ENCODE results near the gene FBN3.

FBN3 gene

DNA sequence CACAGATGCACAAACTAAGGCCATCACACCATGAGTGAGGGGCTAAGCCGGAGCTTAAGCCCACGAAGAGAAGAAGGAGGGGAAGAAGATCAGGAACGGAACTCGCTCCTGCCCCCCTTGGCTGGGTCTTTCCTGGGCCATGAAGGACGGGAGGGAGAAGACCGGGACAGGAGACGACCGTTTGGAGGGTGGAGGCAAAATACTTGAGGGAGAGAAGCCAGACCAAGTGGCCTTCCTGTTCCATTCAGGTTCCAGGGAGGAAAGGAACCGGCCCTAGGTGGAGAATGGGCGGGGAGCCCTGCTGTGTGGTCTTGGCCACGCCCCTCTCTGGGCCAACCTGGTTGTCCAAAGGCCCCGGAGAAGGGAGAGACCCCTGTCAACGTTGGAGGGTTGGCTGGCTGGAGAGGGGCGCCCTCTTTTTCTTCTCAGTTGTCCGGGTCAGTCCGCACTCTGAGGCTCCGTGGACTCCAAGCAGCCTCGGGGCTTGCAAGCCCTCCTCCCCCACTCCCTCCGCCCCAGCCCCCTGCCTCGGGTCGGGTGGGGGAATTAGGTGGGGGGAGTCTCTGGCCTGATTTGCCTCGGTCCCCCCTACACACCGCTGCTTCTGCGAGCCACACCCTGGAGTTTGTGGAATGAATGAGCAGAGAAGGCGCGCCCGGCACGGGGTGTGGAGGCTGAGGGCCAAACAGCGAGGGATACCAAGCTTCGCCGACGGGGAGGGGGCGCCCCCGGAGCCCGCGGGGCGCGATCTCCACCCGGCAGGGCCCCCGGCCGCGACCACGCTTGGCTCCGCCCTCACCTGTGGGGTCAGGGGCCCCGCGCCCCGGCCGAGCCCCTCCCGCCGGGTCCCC lies 757 bp downstream of the FBN3 start:
- DNase-seq (ENCODE audit: low read depth in 2 of 3, low spot score in 1 of 3), result no peak

DNA sequence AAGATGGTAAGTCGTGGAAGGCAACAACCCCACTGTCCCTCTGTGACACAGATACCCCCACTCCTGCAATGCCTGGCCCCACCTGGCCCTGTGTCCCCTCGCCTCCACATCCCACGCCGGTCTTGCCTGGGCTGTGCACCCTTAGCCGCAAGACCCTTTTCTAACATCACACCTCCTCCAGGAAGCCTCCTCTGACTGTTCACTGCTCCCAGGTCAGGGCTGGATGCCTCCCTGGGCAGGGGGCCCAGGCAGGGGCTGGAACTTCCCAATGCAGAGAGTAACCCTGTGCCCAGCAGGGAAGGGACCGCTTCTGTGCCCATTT lies 1.3 kb downstream of the FBN3 start:
- DNase-seq (ENCODE audit: low read depth in 2 of 3, low spot score in 1 of 3), result no peak

DNA sequence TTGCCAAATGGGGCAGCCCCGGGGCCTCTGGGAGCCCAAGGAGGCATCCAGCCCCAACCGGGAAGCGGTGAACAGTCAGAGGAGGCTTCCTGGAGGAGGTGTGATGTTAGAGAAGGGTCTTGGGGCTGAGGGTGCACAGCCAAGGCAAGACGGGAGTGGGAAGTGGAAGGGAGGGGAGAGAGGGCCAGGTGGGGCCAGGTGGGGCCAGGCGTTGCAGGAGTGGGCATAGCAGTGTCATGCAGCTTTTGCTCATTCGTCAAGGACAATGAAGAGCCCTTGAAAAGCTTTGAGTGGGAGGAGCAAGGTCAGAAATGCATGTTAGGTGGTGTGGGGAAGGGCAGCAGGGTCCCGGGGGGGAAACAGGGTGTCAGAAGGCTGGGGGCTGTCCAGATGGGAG lies 1.8 kb downstream of the FBN3 start:
- no peak for DNase-seq (ENCODE audit: low read depth in 2 of 3, low spot score in 1 of 3)

DNA sequence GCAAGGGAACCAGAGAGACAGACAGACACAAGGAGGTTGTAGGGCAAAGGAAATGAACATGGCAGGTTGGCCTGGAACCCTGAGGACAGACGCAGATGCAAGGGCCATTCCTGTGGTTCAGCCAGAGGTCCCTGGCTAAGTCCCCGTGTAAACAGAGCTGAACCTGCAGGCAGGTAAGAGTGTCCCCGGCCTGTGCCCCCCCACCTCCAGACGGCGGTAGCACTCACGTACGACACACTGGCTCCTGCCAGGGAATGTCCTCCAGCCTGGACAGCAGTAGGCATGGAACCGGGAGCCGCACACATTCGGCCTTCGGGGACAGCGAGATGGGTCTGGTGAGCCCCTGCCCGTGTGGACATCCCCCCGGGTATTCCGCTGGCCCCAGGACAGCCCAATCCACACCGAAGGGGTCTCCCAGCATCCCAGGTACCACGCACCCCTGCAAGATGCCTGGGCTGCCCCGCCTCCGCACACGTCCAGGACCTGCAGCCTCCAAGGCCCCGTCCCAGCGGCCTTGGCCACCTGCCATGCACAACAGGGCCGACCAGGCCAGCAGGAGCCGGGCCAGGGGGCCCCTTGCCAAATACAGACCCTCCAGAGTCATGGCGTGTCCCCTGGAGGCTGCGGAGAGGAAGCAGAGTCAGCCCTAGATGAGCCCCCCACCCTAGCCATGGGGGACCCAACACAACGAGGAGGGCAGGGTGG lies 2.4 kb downstream of the FBN3 start:
- no peak for DNase-seq (ENCODE audit: low read depth in 2 of 3, low spot score in 1 of 3)

DNA sequence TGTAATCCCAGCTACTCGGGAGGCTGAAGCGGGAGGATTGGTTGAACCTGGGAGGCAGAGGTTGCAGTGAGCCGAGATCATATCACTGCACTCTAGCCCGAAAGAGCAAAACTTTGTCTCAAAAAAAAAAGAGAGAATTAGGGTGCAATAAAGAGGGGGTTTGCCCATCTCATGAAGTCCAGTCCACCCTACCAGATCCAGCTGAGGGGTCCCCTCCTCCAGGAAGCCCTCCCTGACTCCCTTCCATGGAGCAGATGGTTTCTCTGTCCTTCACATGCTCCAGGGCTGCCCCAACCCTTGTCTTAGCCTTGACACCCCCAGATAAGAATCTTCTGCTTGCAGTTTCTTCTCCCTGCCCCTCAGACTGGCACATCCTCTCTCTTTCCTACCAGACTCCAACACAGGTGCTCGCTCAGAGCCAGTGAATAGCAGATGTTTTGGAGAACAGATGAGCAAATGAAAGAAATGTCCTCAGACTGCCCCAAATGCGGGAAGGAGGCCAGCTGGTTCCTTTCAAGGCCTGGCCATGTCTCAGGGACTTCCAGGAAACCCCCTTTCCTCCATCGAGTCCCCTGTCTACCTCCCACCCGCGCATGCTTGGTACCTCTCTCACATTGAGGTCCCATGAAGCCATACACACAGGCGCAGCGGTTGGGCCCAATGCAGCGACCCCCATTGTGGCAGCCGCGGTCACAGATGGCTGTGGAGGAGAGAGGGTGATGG lies 5.0 kb downstream of the FBN3 start:
- DNase-seq (ENCODE audit: low read depth in 2 of 3, low spot score in 1 of 3), result no peak

DNA sequence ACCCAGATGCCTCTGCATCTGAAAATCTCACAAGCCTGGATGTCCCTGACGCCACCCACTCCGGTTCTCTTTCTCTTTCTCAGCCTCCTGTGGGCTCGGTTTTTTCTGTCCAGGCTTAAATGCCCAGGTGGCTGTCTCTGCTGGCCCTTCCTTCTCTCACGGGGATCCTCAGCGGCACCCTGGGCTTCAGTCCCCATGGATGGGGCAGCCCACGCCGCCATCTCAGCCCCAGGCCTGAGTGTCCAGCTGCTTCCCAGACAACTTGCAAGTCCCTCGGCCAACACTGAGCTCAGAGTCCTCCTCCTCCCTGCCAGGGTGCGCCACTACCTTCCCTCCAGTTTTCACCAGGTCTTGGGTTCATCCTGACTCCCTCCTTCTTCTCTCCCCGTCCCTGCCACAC lies 6.4 kb downstream of the FBN3 start:
- no peak for DNase-seq (ENCODE audit: low read depth in 2 of 3, low spot score in 1 of 3)

DNA sequence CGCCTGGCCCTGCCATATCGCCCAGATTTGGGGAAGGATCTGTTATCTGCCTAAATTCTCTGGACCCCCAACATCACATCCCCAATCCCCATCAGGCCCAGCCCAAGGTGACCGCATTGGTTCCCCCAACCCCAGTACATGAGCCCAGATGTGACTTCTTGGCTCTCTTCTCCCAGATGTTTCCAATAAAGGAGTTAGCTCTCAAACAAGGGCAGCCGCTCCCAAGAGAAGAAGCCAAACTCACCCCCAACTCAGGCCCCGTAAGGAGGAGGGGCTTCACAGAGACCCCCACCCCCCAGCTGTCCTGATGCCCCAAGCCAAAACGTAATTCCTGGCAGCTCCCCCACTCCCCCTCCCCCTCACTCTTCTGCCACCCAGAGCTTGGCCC lies 6.9 kb downstream of the FBN3 start:
- DNase-seq (ENCODE audit: low read depth in 2 of 3, low spot score in 1 of 3), result no peak

DNA sequence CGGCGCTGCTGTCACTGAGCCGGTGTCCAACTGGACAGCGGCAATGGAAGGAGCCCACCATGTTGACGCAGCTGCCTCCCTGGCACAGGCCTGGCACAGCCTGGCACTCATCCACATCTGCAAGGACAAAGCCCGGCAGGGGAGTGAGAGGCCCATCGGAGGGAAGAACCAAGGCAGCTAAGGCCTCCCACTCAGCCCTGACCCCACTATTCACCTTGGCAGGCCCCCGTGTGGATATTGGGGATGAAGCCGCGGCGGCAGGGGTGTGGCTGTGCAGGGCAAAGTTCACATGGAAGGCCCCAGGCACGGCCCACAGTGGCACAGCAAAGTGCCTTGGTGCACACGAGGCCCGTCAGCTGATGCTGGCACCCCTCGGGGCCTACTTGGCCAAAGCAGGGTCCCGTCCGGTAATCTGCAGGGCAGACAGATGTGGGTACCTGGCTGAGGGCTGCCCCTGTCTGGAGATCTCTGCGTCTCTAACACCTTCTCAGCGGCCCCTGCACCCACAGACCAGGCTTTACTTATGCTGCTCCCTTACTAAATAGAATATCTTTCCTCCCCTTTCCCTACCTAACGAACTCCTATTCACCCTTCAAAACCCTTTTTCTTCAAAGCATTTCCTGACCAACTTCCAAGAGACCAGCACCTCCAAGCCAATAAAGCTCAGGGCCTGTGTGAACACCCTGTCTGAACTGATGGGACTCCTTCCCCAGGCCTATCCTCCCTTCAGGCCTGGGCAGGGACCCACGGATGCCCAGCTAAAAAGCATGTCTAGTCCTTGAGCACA lies 7.5 kb downstream of the FBN3 start:
- DNase-seq (ENCODE audit: low read depth in 2 of 3, low spot score in 1 of 3), result no peak

DNA sequence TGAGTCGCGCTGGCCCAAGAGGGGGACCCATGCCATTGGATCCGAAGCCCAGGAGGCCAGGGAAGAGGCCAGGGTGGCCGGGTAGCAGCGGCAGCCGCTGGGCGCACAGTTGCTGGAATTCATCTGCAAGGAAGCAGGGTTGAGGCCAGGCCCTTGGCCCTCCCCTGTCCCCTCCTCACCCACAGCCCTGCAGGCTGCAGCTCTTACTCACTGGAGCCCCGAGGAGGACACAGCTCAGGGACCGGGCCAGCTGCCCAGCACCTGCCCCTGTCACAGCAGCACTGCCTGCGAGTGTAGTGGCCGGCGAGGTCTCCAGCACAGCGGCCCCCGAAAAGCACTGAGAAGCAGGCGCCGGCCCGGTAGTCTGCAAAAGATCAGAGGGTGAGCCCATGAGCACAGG lies 11.2 kb downstream of the FBN3 start:
- no peak for DNase-seq (ENCODE audit: low read depth in 2 of 3, low spot score in 1 of 3)

DNA sequence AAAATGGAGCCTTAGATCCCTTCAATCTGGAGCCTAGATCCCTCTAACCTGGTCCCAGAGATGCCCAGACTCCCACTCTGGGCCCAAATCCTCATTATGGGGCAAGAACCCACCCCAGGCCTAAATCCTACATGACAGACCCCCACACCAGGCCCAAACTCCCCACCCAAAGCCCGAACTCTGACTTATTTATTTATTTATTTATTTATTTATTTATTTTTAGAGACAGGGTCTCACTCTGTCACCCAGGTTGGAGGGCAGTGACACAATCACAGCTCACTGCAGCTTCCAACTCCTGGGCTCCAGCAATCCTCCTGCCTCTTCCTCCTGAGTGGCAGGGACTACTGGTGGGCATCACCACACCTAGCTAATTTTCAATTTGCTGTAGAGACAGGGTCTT lies 12.0 kb downstream of the FBN3 start:
- no peak for DNase-seq (ENCODE audit: low read depth in 2 of 3, low spot score in 1 of 3)

DNA sequence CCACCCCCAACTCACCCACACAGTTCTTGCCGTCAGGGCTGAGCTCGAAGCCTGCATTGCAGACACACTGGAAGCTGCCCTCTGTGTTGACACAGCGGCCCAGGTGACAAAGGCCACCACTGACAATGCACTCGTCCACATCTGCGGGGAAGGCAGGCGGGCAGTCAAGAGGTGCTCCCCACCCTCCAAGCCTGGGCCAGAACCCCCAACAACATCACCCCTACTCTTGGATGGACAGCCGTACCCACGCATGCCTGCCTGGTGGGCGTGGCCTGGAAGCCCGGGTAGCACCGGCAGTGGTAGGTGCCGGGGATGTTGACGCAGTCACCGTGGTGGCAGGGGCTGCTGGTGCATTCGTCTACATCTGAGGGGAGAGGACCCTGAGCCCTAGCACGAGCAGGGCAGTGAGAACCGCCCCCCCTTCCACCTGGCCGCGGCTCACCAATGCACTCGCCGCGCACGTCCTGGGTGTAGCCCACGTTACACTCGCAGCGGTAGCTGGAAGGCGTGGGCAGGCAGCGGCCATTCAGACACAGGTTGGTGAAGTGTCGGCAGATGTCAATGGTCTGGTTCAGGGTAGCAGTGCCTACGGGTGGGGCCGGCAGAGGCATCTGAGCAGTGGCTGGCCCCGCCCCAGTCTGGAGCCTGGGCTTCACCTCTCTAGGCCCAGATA lies 13.3 kb downstream of the FBN3 start:
- no peak for DNase-seq (ENCODE audit: low read depth in 2 of 3, low spot score in 1 of 3)

DNA sequence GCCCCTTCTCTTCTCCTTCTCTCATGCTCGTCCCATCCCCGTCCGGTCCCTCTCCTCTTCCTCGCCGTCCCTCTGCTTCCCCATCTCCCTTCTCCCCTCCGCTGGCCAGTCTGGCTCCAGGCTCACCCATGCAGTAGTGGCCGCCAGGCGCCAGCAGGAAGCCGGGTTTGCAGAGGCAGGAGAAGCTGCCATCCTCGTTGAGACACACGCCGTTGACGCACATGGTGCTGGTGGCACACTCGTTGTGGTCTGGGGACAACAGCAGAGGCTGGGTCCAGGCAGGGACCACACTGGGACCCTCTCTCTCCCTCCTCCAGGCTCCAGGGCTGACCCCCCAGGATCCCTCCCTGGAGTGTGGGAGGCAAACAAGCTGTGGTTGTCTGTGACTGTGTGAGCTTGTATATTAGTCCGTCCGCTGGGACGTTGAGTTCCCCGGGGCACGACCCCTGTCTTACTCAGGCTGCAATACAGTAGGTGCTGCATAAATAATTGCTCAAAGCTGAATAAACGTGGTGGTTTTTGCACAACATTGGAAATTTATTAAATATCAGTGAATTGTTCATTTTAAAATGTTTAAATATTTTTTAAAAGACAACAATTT lies 16.4 kb downstream of the FBN3 start:
- no peak for DNase-seq (ENCODE audit: low read depth in 2 of 3, low spot score in 1 of 3)

DNA sequence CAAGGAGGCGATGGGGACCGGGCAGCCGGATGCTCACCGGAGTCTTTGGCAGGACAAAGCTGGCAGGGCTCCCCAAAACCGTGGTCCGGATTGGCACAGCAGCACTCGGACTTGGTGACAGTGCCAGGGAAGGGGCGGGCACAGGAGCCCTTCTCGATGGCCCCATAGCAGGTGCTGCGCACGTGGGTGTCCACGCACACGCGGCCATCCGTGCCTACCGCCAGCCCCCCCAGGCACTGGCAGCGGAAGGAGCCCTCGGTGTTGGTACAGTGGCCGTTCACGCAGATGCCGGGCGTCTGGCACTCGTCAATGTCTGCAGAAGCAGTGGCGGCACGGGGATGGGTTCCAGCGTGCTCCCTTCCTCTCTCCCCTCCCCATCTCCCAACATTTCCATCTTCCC lies 17.9 kb downstream of the FBN3 start:
- no peak for DNase-seq (ENCODE audit: low read depth in 2 of 3, low spot score in 1 of 3)

DNA sequence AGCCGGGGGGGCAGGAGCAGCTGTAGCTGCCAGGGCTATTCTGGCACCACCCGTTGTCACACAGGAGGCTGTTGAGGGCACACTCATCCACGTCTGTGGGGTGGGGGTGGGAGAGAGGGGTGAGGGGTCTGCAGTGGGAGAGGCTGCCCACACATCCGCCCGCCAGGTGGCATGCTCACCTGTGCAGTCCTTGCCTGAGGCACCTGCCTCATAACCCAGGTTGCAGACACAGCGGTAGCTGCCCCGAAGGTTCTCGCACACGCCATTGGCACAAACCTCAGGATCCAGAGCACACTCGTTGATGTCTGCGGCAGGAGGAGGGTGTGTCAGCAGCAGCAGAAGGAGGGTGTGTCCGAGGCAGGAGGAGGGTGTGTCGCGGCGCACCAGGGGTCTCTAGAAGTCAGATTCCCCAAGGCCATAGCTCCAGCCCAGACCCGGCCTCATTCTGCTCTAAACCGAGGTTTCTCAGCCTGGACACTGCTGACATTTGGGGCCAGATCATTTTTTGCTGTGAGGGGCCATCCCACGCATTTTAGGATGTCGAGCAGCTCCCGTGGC lies 20.3 kb downstream of the FBN3 start:
- no peak for DNase-seq (ENCODE audit: low read depth in 2 of 3, low spot score in 1 of 3)

DNA sequence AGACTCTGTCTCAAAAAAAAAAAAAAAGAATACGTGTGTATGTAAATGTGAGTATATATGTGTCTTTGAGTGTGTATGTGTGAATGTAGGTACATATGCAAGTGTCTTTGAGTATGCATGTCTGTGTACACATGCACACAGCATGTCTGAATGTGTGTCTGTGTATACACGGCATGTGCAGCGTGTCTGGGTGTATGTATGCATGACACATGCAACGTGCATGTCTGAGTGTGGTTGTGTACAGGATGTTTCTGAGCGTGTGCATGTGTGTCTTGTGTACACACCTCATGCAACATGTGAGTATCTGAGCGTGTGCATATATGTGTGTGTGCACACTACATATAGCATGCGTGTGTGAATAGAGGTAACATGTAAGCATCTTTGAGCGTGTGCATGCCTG lies 20.8 kb downstream of the FBN3 start:
- DNase-seq (ENCODE audit: low read depth in 2 of 3, low spot score in 1 of 3), result no peak

DNA sequence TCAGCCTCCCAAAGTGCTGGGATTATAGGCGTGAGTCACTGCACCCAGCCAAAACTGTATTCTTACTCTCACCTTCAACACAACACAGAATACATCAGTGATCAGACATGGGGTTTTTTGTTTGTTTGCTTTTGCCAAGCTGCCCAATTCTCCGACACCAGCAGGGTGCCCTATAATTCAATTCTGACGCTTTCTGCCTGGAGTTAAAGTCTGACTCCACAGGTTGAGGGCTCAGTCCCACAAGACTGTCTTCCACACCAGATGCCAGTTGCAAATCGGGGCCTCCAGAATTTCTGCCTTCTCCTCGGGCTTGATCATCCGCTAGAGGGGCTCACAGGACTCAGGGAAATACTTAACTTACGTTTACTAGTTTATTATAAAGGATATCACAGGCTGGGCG lies 22.1 kb downstream of the FBN3 start:
- DNase-seq (ENCODE audit: low read depth in 2 of 3, low spot score in 1 of 3), result no peak

DNA sequence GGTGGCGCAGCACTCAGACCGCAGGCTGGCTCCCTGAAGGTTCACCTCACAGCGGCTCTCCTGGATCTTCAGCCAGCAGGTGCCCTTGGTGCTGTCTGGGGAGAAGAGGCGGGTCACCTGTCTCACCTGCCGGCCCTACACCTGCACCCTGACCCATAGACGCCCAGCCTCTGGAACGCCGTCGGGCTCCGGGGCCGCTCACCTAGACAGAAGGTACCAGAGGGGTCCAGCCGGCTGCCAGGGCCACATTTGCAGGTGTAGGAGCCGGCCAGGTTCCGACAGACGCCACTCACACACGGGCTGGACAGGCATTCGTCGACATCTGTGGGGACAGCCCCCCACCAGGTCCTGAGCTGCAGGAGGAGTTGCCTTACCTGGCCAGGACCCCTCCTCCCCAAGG lies 22.9 kb downstream of the FBN3 start:
- no peak for DNase-seq (ENCODE audit: low read depth in 2 of 3, low spot score in 1 of 3)

DNA sequence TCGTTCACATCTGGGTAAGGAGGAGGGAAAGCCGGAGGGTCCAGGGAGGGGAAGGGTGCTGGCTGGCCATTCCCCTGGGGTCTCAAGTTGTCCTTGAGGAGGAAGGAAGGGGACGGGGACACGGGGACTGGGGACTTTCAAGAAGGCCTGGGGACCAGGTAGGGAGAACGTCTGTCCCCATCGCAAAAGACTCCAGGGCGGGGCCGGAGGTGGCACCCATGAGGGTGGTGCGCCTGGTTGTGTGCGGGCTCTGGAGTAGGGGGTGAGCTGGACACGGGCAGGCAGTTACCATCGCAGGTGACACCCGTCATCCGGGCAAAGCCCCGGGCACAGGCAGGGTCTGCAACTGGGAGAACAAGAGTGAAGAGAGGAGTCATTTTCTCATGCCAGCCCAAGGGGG lies 23.4 kb downstream of the FBN3 start:
- DNase-seq (ENCODE audit: low read depth in 2 of 3, low spot score in 1 of 3), result no peak

DNA sequence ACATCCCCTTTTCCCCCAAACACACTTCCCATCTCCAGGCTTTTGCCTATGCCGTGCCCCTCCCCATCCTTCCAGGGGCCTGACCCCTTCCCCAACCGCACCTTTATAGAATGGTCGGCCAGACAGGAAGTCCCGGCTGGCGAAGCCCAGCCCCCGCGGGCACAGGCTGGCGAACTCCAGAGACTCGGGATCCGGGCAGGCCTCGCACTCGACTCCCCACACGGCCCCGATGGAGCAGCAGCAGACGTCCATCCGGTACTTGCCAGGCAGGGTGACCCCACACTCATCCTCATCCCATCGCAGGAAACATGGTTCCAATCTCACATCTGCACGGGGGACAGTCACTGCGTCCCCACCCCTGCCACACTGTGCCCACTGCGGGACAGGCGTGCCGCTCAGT lies 25.7 kb downstream of the FBN3 start:
- no peak for DNase-seq (ENCODE audit: low read depth in 2 of 3, low spot score in 1 of 3)

All from stimulated activated CD4-positive, alpha-beta T cell treated with anti-CD3 and anti-CD28 coated beads, Interleukin-12 subunit alpha, Interleukin-12 subunit beta, amount 100 ng/mL, for 48 hours (primary cell).